ENCODE results near the gene PER3.

Gene PER3

GRCh38 chr1:7783826-7784491, at the start of gene PER3:
Gene PER3 (plus strand): TSS chr1:7784291. CDS start chr1:7784878, 587 bp downstream.
- H3K4me3 ChIP-seq (ENCODE audit: low read length) = peak within 1 kb of the TSS; percentile 67
- peak; percentile 97 for DNase-seq (ENCODE audit: low read depth)
- TF ChIP-seq, protein P1, sequence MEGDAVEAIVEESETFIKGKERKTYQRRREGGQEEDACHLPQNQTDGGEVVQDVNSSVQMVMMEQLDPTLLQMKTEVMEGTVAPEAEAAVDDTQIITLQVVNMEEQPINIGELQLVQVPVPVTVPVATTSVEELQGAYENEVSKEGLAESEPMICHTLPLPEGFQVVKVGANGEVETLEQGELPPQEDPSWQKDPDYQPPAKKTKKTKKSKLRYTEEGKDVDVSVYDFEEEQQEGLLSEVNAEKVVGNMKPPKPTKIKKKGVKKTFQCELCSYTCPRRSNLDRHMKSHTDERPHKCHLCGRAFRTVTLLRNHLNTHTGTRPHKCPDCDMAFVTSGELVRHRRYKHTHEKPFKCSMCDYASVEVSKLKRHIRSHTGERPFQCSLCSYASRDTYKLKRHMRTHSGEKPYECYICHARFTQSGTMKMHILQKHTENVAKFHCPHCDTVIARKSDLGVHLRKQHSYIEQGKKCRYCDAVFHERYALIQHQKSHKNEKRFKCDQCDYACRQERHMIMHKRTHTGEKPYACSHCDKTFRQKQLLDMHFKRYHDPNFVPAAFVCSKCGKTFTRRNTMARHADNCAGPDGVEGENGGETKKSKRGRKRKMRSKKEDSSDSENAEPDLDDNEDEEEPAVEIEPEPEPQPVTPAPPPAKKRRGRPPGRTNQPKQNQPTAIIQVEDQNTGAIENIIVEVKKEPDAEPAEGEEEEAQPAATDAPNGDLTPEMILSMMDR (conservative IDR thresholded peaks at IDR 0.05; ENCODE audit: low read length) = no peak

- no peak overlapping the region for H3K4me3 ChIP-seq (ENCODE audit: low read length)
- TF ChIP-seq, protein P1 (conservative IDR thresholded peaks at IDR 0.05; ENCODE audit: low read length) = no peak
- no peak for DNase-seq (ENCODE audit: low read depth)
These were observed 46.0 kb upstream of the PER3 start for GRCh38 chr1:7738044-7738443.

DNA sequence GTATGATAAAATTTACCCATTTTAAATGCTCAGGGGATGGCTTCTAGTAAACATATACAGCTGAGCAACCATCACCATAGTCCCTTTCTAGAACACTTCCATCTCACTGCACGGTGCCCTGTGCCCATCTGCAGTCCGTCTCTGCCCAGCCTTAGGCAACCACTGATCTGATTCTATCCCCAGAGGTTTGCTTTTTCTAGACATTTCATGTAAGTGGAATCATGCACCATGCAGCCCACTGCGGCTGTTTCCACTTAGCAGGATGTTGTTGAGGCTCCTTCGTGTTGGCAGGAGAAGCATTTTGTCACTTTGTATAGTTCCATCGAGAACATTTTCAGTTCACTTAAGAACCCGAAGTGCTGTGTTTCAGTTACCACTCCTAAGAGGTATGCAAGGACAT, 40.7 kb upstream of the PER3 start:
- H3K4me3 ChIP-seq (ENCODE audit: low read length) = no peak overlapping the region
- no peak for DNase-seq (ENCODE audit: low read depth)
- TF ChIP-seq, protein P1 (conservative IDR thresholded peaks at IDR 0.05; ENCODE audit: low read length) = no peak

DNA sequence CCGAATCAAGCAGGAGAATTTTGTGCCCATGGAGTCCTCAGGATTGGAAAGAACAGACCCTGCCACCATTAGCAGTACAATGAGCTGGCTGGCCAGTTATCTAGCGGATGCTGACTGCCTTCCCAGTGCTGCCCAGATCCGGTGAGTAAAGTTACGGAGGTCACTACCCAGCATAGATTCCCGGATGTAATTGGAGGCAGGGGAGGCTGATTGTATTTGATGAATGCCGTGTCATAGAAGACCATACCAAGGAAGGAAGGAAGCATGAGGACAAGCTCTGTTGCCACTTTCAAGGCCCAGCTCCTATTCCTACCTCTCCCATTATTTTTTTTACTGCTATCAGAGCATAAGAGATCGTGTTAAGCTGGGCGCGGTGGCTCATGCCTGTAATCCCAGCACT, 39.2 kb upstream of the PER3 start:
- DNase-seq (ENCODE audit: low read depth) = no peak
- TF ChIP-seq, protein P1 (conservative IDR thresholded peaks at IDR 0.05; ENCODE audit: low read length) = no peak
- H3K4me3 ChIP-seq (ENCODE audit: low read length) = no peak overlapping the region

- no peak for DNase-seq (ENCODE audit: low read depth)
- no peak overlapping the region for H3K4me3 ChIP-seq (ENCODE audit: low read length)
- TF ChIP-seq, protein P1 (conservative IDR thresholded peaks at IDR 0.05; ENCODE audit: low read length) = no peak
These were observed 38.3 kb upstream of the PER3 start for GRCh38 chr1:7745783-7746182.

DNA sequence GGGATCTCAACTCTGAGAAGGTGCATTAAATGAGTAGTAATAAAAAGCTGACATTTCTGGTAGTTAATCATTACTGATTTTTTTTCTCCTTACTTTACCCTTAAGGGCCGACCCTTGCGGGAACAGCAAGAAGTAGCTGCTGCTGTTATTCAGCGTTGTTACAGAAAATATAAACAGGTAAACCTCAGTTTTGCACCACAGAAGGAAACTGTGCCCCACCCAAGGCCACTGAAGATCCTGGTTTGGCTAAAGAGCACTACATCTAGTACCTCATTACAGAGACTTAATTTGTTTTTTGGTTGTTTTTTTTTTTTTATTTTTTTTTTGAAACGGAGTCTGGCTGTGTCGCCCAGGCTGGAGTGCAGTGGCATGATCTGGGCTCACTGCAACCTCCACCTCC, 36.5 kb upstream of the PER3 start:
- no peak overlapping the region for H3K4me3 ChIP-seq (ENCODE audit: low read length)
- TF ChIP-seq, protein P1 (conservative IDR thresholded peaks at IDR 0.05; ENCODE audit: low read length) = no peak
- DNase-seq (ENCODE audit: low read depth) = no peak

DNA sequence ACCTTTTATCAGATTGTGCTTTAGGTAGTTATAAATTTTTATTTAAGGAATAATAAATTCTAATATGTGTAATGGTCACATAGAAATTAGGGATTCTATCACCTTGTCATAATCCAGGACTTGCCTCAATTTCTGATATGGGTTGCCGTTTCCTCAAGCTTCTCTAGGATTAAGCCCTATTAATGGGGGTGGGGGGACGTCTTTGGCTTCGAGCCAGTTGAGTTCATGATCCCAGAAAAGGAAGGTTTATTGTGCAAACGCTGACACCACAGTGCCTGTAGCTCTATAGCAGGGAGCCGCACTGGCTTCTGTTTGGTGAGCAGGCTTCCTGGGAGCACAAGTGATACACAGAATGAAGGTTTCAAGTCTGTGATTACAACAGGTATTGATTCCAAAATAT, 35.0 kb upstream of the PER3 start:
- no peak overlapping the region for H3K4me3 ChIP-seq (ENCODE audit: low read length)
- TF ChIP-seq, protein P1 (conservative IDR thresholded peaks at IDR 0.05; ENCODE audit: low read length) = no peak
- DNase-seq (ENCODE audit: low read depth) = no peak
